ENCODE data around the gene STPG2.

Gene STPG2

GRCh38 chr4:98143001-98143899 lies at the start of gene STPG2:
STPG2 (minus strand) TSS chr4:98143476.
- peak; percentile 94 for DNase-seq (ENCODE audit: low spot score)

GRCh38 chr4:98185279-98185678 lies 42.0 kb upstream of the STPG2 start:
- DNase-seq (ENCODE audit: low spot score): no peak

- DNase-seq (ENCODE audit: low spot score): peak; percentile 31
Observed at GRCh38 chr4:98181809-98182208, 38.5 kb upstream of the STPG2 start.

GRCh38 chr4:98179951-98180350 lies 36.7 kb upstream of the STPG2 start:
- no peak for DNase-seq (ENCODE audit: low spot score)

GRCh38 chr4:98176531-98176930 lies 33.3 kb upstream of the STPG2 start:
- DNase-seq (ENCODE audit: low spot score): no peak

GRCh38 chr4:98170035-98170434 lies 26.8 kb upstream of the STPG2 start:
- no peak for DNase-seq (ENCODE audit: low spot score)

- DNase-seq (ENCODE audit: low spot score): no peak
Observed at GRCh38 chr4:98166731-98167041, 23.4 kb upstream of the STPG2 start.

GRCh38 chr4:98166025-98166730 lies 22.9 kb upstream of the STPG2 start:
- DNase-seq (ENCODE audit: low spot score): no peak

- DNase-seq (ENCODE audit: low spot score): no peak
Observed at GRCh38 chr4:98162696-98163095, 19.4 kb upstream of the STPG2 start.

- DNase-seq (ENCODE audit: low spot score): no peak
Observed at GRCh38 chr4:98151145-98151924, 8.1 kb upstream of the STPG2 start.

- peak; percentile 40 for DNase-seq (ENCODE audit: low spot score)
Observed at GRCh38 chr4:98150092-98150761, 7.0 kb upstream of the STPG2 start.

- DNase-seq (ENCODE audit: low spot score): no peak
Observed at GRCh38 chr4:98148856-98149255, 5.6 kb upstream of the STPG2 start.

GRCh38 chr4:98126141-98126540 lies 17.1 kb downstream of the STPG2 start:
- no peak for DNase-seq (ENCODE audit: low spot score)

- DNase-seq (ENCODE audit: low spot score): no peak
Observed at GRCh38 chr4:98125585-98125984, 17.7 kb downstream of the STPG2 start.

- no peak for DNase-seq (ENCODE audit: low spot score)
Observed at GRCh38 chr4:98117363-98117762, 25.9 kb downstream of the STPG2 start.

GRCh38 chr4:98113012-98113411 lies 30.3 kb downstream of the STPG2 start:
- peak; percentile 20 for DNase-seq (ENCODE audit: low spot score)

- no peak for DNase-seq (ENCODE audit: low spot score)
Observed at GRCh38 chr4:98110929-98111328, 32.3 kb downstream of the STPG2 start.

GRCh38 chr4:98110214-98110613 lies 33.1 kb downstream of the STPG2 start:
- DNase-seq (ENCODE audit: low spot score): no peak

- no peak for DNase-seq (ENCODE audit: low spot score)
Observed at GRCh38 chr4:98102660-98103059, 40.6 kb downstream of the STPG2 start.

- no peak for DNase-seq (ENCODE audit: low spot score)
Observed at GRCh38 chr4:98101988-98102387, 41.3 kb downstream of the STPG2 start.

GRCh38 chr4:98098764-98099163 lies 44.5 kb downstream of the STPG2 start:
- DNase-seq (ENCODE audit: low spot score): no peak

- DNase-seq (ENCODE audit: low spot score): no peak
Observed at GRCh38 chr4:98094118-98094517, 49.2 kb downstream of the STPG2 start.
